Smooth muscle cell (in vitro differentiated cells): ENCODE results near the gene FAF1. TPM values are rescaled to one million over a fixed set of nuclear protein-coding genes. Genes with fewer than 3 reads are reported as not detected.

Experiments
- DNase-seq: peaks from one replicate; lab custom pipeline; 2025; ENCODE audit not compliant: unreplicated experiment; lab: John Stamatoyannopoulos, UW
- H2AFZ ChIP-seq: fragments of 200-600 bp; sonication (generic); 2 replicates; pipeline ENCODE4 v1.6.0; 2016; ENCODE audit warnings: antibody characterized with exemption, low read depth, mild to moderate bottlenecking
- H3F3A ChIP-seq: fragments of 200-600 bp; sonication (generic); 2 replicates; pipeline ENCODE4 v1.6.0; 2017; ENCODE audit warnings: antibody characterized with exemption, low read depth
- H3K27ac ChIP-seq: fragments of 200-600 bp; sonication (generic); 2 replicates; pipeline ENCODE4 v1.5.1; 2016; ENCODE audit warnings: low read depth, mild to moderate bottlenecking
- H3K27me3 ChIP-seq: fragments of 200-600 bp; sonication (generic); 2 replicates; pipeline ENCODE4 v1.6.1; 2016; ENCODE audit warnings: low read depth, mild to moderate bottlenecking
- H3K36me3 ChIP-seq: fragments of 200-600 bp; sonication (generic); 2 replicates; pipeline ENCODE4 v1.5.1; 2016; ENCODE audit warnings: low read depth
- H3K4me1 ChIP-seq: fragments of 200-600 bp; sonication (generic); 2 replicates; pipeline ENCODE4 v1.5.1; 2016; ENCODE audit warnings: low read depth
- H3K4me2 ChIP-seq: fragments of 200-600 bp; sonication (generic); 2 replicates; pipeline ENCODE4 v1.6.0; 2016; ENCODE audit warnings: mild to moderate bottlenecking
- H3K4me3 ChIP-seq: fragments of 200-600 bp; sonication (generic); 2 replicates; pipeline ENCODE4 v1.5.1; 2016; ENCODE audit warnings: mild to moderate bottlenecking
- H3K79me2 ChIP-seq: fragments of 200-600 bp; sonication (generic); 2 replicates; pipeline ENCODE4 v1.6.0; 2016; ENCODE audit warnings: low read depth, mild to moderate bottlenecking
- H3K9ac ChIP-seq: fragments of 200-600 bp; sonication (generic); 2 replicates; pipeline ENCODE4 v1.6.0; 2016; ENCODE audit warnings: low read depth
- H3K9me3 ChIP-seq: fragments of 200-600 bp; sonication (generic); replicated peaks from 2 replicates; pipeline ENCODE4 v1.5.1; 2016; ENCODE audit warnings: low read depth
- H4K20me1 ChIP-seq: fragments of 200-600 bp; sonication (generic); 2 replicates; pipeline ENCODE4 v1.6.0; 2016; ENCODE audit warnings: low read depth
- WGBS: methylation state at CpG from one replicate; pipeline ENCODE4 v1.1.7; 2016; ENCODE audit warnings: low lambda C conversion rate; 5-methylcytosine and 5-hydroxymethylcytosine counted together
- polyA plus RNA-seq: library from polyadenylated mRNA; unstranded; fragments of >200 nt; fragmentation: Nextera tagmentation; extraction: Ambion mirVana; gene quantifications from 2 replicates; pipeline ENCODE4 v1.2.1, GENCODE V29; 2016
- total RNA-seq: library from RNA; depleted of rRNA; stranded (reverse); fragments of >200 nt; gene quantifications from 2 replicates; pipeline ENCODE4 v1.2.3, GENCODE V29; 2014
- TF ChIP-seq, protein P1 (sequence below): fragments of 200-600 bp; sonication (generic); IDR thresholded peaks from 2 replicates; pipeline ENCODE4 v1.5.1; 2017; ENCODE audit warnings: borderline replicate concordance, mild to moderate bottlenecking, antibody characterized with exemption; ENCODE audit not compliant: insufficient read depth, poor library complexity, severe bottlenecking

FAF1 gene
- total and polyA plus RNA-seq, 2 experiments from 2014 or later, result 51.5 to 51.6 TPM

DNA sequence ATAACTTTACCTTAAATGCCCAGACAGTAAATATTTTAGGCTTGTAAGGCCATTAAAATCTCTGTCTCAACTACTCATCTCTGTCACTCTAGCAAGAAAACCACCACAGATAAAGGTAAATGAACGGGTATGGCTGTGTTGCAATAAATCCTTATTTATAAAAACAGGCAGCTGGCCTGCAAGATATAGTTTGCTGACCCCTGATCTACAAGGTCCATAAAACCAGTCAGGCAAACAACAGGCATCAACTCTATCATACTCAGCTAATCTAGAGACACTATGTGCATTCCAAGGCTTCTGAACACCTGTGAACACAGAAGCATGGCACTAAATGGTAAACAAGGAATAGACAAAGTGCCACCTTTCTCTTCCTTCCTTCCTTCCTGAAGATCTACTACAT is 9.7 kb downstream of the FAF1 start:
- Histone ChIP-seq H3F3A (no peaks in the 10 kb centered on the region), H3K4me2 (no peak overlapping the region), H2AFZ (no peak overlapping the region), H3K9ac (no peak overlapping the region), H4K20me1 (peaks cover 60% of the 10 kb centered on the region), H3K27me3 (no peaks in the 10 kb centered on the region), H3K4me1 (no peaks in the 10 kb centered on the region), H3K4me3 (no peak overlapping the region), H3K79me2 (peaks cover 67% of the 10 kb centered on the region), H3K36me3 (no peaks in the 10 kb centered on the region), H3K27ac (no peak overlapping the region), H3K9me3 (no peaks in the 10 kb centered on the region)
- TF ChIP-seq, protein P1, sequence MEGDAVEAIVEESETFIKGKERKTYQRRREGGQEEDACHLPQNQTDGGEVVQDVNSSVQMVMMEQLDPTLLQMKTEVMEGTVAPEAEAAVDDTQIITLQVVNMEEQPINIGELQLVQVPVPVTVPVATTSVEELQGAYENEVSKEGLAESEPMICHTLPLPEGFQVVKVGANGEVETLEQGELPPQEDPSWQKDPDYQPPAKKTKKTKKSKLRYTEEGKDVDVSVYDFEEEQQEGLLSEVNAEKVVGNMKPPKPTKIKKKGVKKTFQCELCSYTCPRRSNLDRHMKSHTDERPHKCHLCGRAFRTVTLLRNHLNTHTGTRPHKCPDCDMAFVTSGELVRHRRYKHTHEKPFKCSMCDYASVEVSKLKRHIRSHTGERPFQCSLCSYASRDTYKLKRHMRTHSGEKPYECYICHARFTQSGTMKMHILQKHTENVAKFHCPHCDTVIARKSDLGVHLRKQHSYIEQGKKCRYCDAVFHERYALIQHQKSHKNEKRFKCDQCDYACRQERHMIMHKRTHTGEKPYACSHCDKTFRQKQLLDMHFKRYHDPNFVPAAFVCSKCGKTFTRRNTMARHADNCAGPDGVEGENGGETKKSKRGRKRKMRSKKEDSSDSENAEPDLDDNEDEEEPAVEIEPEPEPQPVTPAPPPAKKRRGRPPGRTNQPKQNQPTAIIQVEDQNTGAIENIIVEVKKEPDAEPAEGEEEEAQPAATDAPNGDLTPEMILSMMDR, result no peak
- WGBS, result 83% methylated on average over 1 of the region's 1 CpG
- no peak for DNase-seq

DNA sequence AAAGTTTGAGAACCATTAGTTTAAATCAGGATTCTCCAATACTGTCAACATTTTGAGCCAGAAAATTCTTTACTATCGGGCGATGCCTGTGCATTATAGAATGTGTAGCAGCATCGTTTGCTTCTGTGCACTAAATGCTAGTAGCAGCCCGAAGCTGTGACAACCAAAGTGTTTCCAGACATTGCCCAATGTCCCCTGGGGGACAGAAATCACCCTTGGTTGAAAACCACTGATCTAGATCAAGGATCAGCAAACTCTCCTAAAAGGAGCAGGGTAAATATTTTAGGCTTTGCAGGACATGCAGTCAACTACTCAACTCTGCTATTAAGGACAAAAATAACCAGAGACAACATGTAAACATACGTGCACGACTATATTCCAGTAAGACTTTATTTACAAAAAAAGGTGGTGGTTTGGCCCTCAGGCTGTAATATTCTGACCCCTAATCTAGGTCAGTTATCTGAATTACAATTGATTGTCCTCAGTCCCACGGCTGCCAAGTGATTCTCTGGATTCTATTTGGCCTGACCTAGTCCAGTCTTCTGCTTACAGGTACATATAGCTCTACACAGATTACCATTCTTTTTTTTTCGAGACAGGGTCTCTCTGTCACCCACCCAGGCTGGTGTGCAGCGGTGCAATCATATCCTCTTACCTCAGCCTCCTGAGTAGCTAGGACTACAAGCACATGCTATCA is 10.6 kb downstream of the FAF1 start:
- 90% methylated on average over 9 of the region's 9 CpGs for WGBS
- H3K36me3 ChIP-seq, result no peaks in the 10 kb centered on the region
- H3K4me2 ChIP-seq, result no peak overlapping the region
- TF ChIP-seq, protein P1, result no peak
- no peaks in the 10 kb centered on the region for H3K9me3 ChIP-seq
- no peaks in the 10 kb centered on the region for H3K4me1 ChIP-seq
- no peak overlapping the region for H3K9ac ChIP-seq
- no peak for DNase-seq
- no peak overlapping the region for H3K27ac ChIP-seq
- peaks cover 74% of the 10 kb centered on the region for H3K79me2 ChIP-seq
- peaks cover 70% of the 10 kb centered on the region for H4K20me1 ChIP-seq
- H3K4me3 ChIP-seq, result no peak overlapping the region
- no peak overlapping the region for H2AFZ ChIP-seq
- H3F3A ChIP-seq, result no peaks in the 10 kb centered on the region
- H3K27me3 ChIP-seq, result no peaks in the 10 kb centered on the region

DNA sequence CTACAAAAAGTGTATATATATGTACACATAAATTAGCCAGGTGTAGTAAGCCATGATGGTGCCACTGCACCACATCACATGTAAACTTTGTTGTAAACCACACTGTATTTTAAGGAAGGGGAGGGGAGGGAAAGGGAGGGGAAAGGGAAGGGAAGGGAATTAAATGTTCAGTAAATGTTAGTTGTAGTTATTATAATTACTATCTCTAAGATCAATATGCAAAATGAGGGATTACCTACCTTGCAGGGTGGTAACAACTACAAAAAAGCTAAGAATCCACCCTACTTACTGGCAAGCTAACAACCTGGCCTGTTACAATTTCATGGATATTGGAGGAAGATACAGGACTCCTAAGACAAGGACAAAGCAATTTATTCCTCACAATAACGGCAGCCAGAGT is 17.7 kb downstream of the FAF1 start:
- Histone ChIP-seq H3K4me1 (no peaks in the 10 kb centered on the region), H3K4me3 (no peak overlapping the region), H3K27ac (no peak overlapping the region), H3K9me3 (no peaks in the 10 kb centered on the region), H4K20me1 (peaks cover 94% of the 10 kb centered on the region), H2AFZ (no peak overlapping the region), H3K27me3 (no peaks in the 10 kb centered on the region), H3K4me2 (no peak overlapping the region), H3F3A (no peaks in the 10 kb centered on the region), H3K36me3 (no peaks in the 10 kb centered on the region), H3K79me2 (peaks cover 57% of the 10 kb centered on the region), H3K9ac (no peak overlapping the region)
- TF ChIP-seq, protein P1, result no peak
- WGBS, result 94% methylated on average over 1 of the region's 1 CpG
- DNase-seq, result no peak

DNA sequence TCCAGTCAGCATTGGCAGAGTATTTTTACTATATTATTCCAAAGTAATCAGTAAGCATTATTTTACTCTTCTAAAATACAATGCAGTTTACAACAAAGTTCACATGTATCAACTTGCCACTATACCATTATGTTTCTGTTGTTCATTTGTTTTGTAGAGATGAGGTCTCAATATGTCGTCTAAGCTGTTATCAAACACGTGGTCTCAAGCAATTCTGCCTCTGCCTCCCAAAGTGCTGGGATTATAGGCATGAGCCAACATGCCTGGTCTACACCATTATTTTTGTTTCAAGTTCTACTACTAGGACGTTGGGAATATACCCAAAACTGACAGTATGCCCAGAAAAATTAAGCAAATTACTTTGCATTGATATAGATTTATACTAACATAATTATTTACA is 19.8 kb downstream of the FAF1 start:
- Histone ChIP-seq H2AFZ (no peak overlapping the region), H3K27me3 (no peaks in the 10 kb centered on the region), H4K20me1 (peaks cover 93% of the 10 kb centered on the region), H3K9me3 (no peaks in the 10 kb centered on the region), H3F3A (no peaks in the 10 kb centered on the region), H3K4me2 (no peak overlapping the region), H3K79me2 (peaks cover 62% of the 10 kb centered on the region), H3K4me1 (no peaks in the 10 kb centered on the region), H3K27ac (no peak overlapping the region), H3K4me3 (no peak overlapping the region), H3K36me3 (no peaks in the 10 kb centered on the region), H3K9ac (no peak overlapping the region)
- WGBS, result 79% methylated on average over 3 of the region's 3 CpGs
- TF ChIP-seq, protein P1, result no peak
- no peak for DNase-seq
